Limb (tissue), 2 donors: ENCODE data around the gene POLR2C.

Experiments
- DNase-seq, 2 donors: peaks; one replicate each; pipeline ENCODE4 v3.0.0-alpha.2; 2016; ENCODE audit errors: extremely low spot score in 2 of 2

Gene POLR2C

GRCh38 chr16:57518922-57519321 lies 56.4 kb downstream of the POLR2C start:
- no peak for DNase-seq

- DNase-seq, result peak; percentile 64 to 88
Observed at GRCh38 chr16:57519796-57520360, 57.4 kb downstream of the POLR2C start.
